Omental fat pad (tissue), 4 donors: Measurements from ENCODE around the gene PLA2G4C. TPM values are rescaled to one million over a fixed set of nuclear protein-coding genes. Genes with fewer than 3 reads are reported as not detected.

Experiments
- ATAC-seq: fragments of 150-250 bp; one replicate; pipeline ENCODE4 v1.9.1; 2016; ENCODE audit warnings: mild to moderate bottlenecking, moderate library complexity; ENCODE audit not compliant: low FRiP score
- DNase-seq: peaks from one replicate; pipeline ENCODE4 v3.0.0-alpha.2; 2019; ENCODE audit warnings: low spot score
- total RNA-seq, 4 donors: library from RNA; depleted of rRNA; stranded (reverse); fragments of >200 nt; gene quantifications; one replicate each; pipeline ENCODE4 v1.1.0, GENCODE V29; 2016
- TF ChIP-seq, protein P1 (sequence below), 3 donors: fragments of 450-650 bp; IDR thresholded peaks; one replicate each; pipeline ENCODE4 v1.5.1; 2016 to 2017; ENCODE audit warnings: antibody characterized with exemption in 3 of 3, mild to moderate bottlenecking in 3 of 3, moderate library complexity in 2 of 3

Gene PLA2G4C
- total RNA-seq, 4 donors from 2014 or later: 1.7 to 5.7 (median 3.9) TPM

GRCh38 chr19:48006762-48007161 lies 103.9 kb downstream of the PLA2G4C start:
- no peak for DNase-seq
- ATAC-seq: no peak

DNA sequence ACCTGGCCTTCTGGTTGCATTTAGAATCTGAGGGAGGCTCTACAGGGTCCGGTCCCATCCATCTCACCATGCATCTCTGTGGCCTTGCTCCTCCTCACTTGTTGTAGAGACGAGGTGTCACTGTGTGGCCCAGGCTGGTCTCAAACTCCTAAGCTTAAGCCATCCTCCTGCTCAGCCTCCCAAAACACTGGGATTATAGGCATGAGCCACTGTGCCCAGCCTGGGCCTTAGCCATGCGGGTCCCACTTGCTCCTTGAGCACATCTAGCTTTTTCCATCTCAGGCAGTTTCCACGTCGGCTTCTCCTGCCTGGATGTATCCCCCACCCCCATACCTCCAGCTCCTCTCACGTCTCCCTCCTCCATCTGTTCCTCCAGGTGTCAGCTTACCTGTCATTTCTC lies 106.4 kb downstream of the PLA2G4C start:
- TF ChIP-seq, protein P1, sequence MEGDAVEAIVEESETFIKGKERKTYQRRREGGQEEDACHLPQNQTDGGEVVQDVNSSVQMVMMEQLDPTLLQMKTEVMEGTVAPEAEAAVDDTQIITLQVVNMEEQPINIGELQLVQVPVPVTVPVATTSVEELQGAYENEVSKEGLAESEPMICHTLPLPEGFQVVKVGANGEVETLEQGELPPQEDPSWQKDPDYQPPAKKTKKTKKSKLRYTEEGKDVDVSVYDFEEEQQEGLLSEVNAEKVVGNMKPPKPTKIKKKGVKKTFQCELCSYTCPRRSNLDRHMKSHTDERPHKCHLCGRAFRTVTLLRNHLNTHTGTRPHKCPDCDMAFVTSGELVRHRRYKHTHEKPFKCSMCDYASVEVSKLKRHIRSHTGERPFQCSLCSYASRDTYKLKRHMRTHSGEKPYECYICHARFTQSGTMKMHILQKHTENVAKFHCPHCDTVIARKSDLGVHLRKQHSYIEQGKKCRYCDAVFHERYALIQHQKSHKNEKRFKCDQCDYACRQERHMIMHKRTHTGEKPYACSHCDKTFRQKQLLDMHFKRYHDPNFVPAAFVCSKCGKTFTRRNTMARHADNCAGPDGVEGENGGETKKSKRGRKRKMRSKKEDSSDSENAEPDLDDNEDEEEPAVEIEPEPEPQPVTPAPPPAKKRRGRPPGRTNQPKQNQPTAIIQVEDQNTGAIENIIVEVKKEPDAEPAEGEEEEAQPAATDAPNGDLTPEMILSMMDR (IDR thresholded peaks at IDR 0.05): no peak
- ATAC-seq: no peak

More at GRCh38 chr19:48006762-48007161, 103.9 kb downstream of the PLA2G4C start:
- TF ChIP-seq, protein P1 (IDR thresholded peaks at IDR 0.05): no peak

DNA sequence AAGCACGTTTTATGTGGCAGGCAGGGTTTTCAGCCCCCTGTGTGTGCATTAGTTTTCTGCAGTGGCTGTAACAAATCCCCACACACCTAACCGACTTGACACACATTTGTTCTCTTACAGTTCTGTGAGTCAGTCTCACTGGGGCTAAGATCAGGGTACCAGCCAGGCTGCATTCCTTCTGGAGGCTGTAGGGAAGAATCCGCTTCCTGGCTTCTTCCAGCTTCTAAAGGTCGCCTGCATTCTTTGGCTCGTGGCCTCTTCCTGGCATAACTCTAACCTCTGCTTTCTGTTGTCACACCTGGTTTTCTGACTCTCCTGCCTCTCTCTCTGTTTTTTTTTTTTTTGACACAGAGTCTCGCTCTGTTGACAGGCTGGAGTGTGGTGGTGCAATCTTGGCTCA lies 109.8 kb downstream of the PLA2G4C start:
- TF ChIP-seq, protein P1 (IDR thresholded peaks at IDR 0.05): no peak
- DNase-seq (no peak), ATAC-seq (no peak)

More for the DNA sequence above, 106.4 kb downstream of the PLA2G4C start:
- no peak for DNase-seq

GRCh38 chr19:47998800-47999199 lies 111.8 kb downstream of the PLA2G4C start:
- DNase-seq: no peak
- ATAC-seq: no peak
- TF ChIP-seq, protein P1 (IDR thresholded peaks at IDR 0.05): no peak

Other genes with a start within 250 kb of the PLA2G4C start
- gene SULT2A1, start 224.5 kb downstream of the PLA2G4C start, total RNA-seq: not detected
- gene BSPH1, start 118.6 kb downstream of the PLA2G4C start, total RNA-seq: not detected
- not detected for gene ELSPBP1, start 116.2 kb downstream of the PLA2G4C start, total RNA-seq
- not detected for gene CABP5, start 66.7 kb downstream of the PLA2G4C start, total RNA-seq
- gene LIG1, start 59.5 kb upstream of the PLA2G4C start, total RNA-seq: 10 to 100 TPM in 1 of 4 donors, 1 to 10 TPM in 3; 6.1 to 10.9 (median 7.3) TPM
- gene ZSWIM9, start 59.9 kb upstream of the PLA2G4C start, total RNA-seq: 1 to 10 TPM; 1.5 to 3.3 (median 2.0) TPM
- 100 to 1,000 TPM in 1 of 4 donors, 10 to 100 TPM in 3; 28.3 to 144 (median 46.6) TPM for gene CARD8, start 145.1 kb upstream of the PLA2G4C start, total RNA-seq
- gene ZNF114, start 159.3 kb upstream of the PLA2G4C start, total RNA-seq: under 1 TPM in 1 of 4 donors, not detected in 3; 0.47 TPM
- gene EMP3, start 214.7 kb upstream of the PLA2G4C start, total RNA-seq: 100 to 1,000 TPM in 1 of 4 donors, 10 to 100 TPM in 3; 48.6 to 173 (median 58.9) TPM